Measurements from ENCODE around the gene TM4SF5. TPM values are rescaled to one million over a fixed set of nuclear protein-coding genes. Genes with fewer than 3 reads are reported as not detected.

TM4SF5 gene
- not detected for total RNA-seq

GRCh38 chr17:4771519-4772234 is at the start of gene TM4SF5:
TSS of gene TM4SF5 (plus strand) at chr17:4771886. CDS start at chr17:4771923, 37 bp downstream.
- TF ChIP-seq POLR2A (IDR thresholded peaks at IDR 0.05) = no peak
- no peak for TF ChIP-seq CTCF (IDR thresholded peaks at IDR 0.05)
- no peak for DNase-seq
- Histone ChIP-seq H3K9me3 (no peaks in the 10 kb centered on the region), H3K27me3 (no peaks in the 10 kb centered on the region), H3K36me3 (no peaks in the 10 kb centered on the region), H3K27ac (no peak within 1 kb of the TSS), H3K4me1 (no peaks in the 10 kb centered on the region), H3K4me3 (no peak within 1 kb of the TSS)
- intact Hi-C loops (cut with DNase I; ENCODE audit: low total_unique reads) = no loop called here

GRCh38 chr17:4722678-4723240 is 48.9 kb upstream of the TM4SF5 start:
- intact Hi-C loops (cut with DNase I; ENCODE audit: low total_unique reads) = no loop called here
- no peaks in the 10 kb centered on the region for H3K36me3 ChIP-seq
- H3K9me3 ChIP-seq = no peaks in the 10 kb centered on the region
- H3K4me1 ChIP-seq = no peaks in the 10 kb centered on the region
- no peak overlapping the region for H3K27ac ChIP-seq
- no peak for DNase-seq
- TF ChIP-seq CTCF (IDR thresholded peaks at IDR 0.05) (no peak), POLR2A (IDR thresholded peaks at IDR 0.05) (no peak)
- H3K4me3 ChIP-seq = no peak overlapping the region
- H3K27me3 ChIP-seq = no peaks in the 10 kb centered on the region

- H3K4me1 ChIP-seq = no peaks in the 10 kb centered on the region
- TF ChIP-seq CTCF (IDR thresholded peaks at IDR 0.05) = no peak
- no peak for TF ChIP-seq POLR2A (IDR thresholded peaks at IDR 0.05)
- intact Hi-C loops (cut with DNase I; ENCODE audit: low total_unique reads) = no loop called here
- H3K36me3 ChIP-seq = no peaks in the 10 kb centered on the region
- no peak overlapping the region for H3K4me3 ChIP-seq
- DNase-seq = no peak
- H3K27me3 ChIP-seq = no peaks in the 10 kb centered on the region
- H3K27ac ChIP-seq = no peak overlapping the region
- no peaks in the 10 kb centered on the region for H3K9me3 ChIP-seq
Observed at GRCh38 chr17:4724650-4725049, 47.0 kb upstream of the TM4SF5 start.

GRCh38 chr17:4725646-4726310 is 45.9 kb upstream of the TM4SF5 start:
- H3K4me1 ChIP-seq = peaks cover 0 to 3% of the 10 kb centered on the region in 2 donors
- TF ChIP-seq POLR2A (IDR thresholded peaks at IDR 0.05) (no peak), CTCF (IDR thresholded peaks at IDR 0.05) (no peak)
- H3K27me3 ChIP-seq = no peaks in the 10 kb centered on the region
- no peaks in the 10 kb centered on the region for H3K9me3 ChIP-seq
- intact Hi-C loops (cut with DNase I; ENCODE audit: low total_unique reads) = no loop called here
- no peak overlapping the region for H3K4me3 ChIP-seq
- no peaks in the 10 kb centered on the region for H3K36me3 ChIP-seq
- DNase-seq = no peak
- H3K27ac ChIP-seq = no peak overlapping the region

- Histone ChIP-seq H3K4me1 (peaks cover 0 to 3% of the 10 kb centered on the region in 2 donors), H3K27ac (no peak overlapping the region), H3K4me3 (no peak overlapping the region), H3K27me3 (no peaks in the 10 kb centered on the region), H3K36me3 (no peaks in the 10 kb centered on the region), H3K9me3 (no peaks in the 10 kb centered on the region)
- DNase-seq = no peak
- TF ChIP-seq POLR2A (IDR thresholded peaks at IDR 0.05) (no peak), CTCF (IDR thresholded peaks at IDR 0.05) (no peak)
- intact Hi-C loops (cut with DNase I; ENCODE audit: low total_unique reads) = no loop called here
Observed at GRCh38 chr17:4728124-4728523, 43.6 kb upstream of the TM4SF5 start.

Data from uterus (tissue), 4 donors.